GM13976 (cell line): Measurements from ENCODE around the gene SPSB3.

Experiments used
- DNase-seq: peaks from one replicate; pipeline ENCODE4 v3.0.0; 2012; ENCODE audit warnings: low spot score
- CTCF ChIP-seq: IDR thresholded peaks from 2 replicates; pipeline ENCODE4 v1.5.1; 2012; ENCODE audit warnings: borderline replicate concordance, mild to moderate bottlenecking; ENCODE audit not compliant: insufficient read depth; ENCODE audit errors: extremely low read depth, missing control alignments, control extremely low read depth
- in situ Hi-C: fragments of 300-500 bp; cut with MboI; formaldehyde crosslinking; loops from one replicate; pipeline ENCODE4 v1.12.0; 2022; ENCODE audit warnings: low sequenced_read_pairs, mixed read lengths, inconsistent platforms; ENCODE audit not compliant: unreplicated experiment

The SPSB3 gene

GRCh38 chr16:1792836-1793577, 10.6 kb upstream of the SPSB3 start:
- TF ChIP-seq CTCF: no peak
- no peak for DNase-seq
- in situ Hi-C loops: no loop called here

GRCh38 chr16:1791943-1792812, 9.8 kb upstream of the SPSB3 start:
- no peak for TF ChIP-seq CTCF
- in situ Hi-C loops: no loop called here
- DNase-seq: no peak

- in situ Hi-C loops: no loop called here
- no peak for TF ChIP-seq CTCF
- DNase-seq: no peak
Measured at GRCh38 chr16:1791256-1791942, 9.0 kb upstream of the SPSB3 start.

GRCh38 chr16:1790611-1791255, 8.4 kb upstream of the SPSB3 start:
- no peak for DNase-seq
- in situ Hi-C loops: no loop called here
- TF ChIP-seq CTCF: no peak

GRCh38 chr16:1790261-1790610, 7.9 kb upstream of the SPSB3 start:
- no peak for TF ChIP-seq CTCF
- in situ Hi-C loops: no loop called here
- DNase-seq: no peak

GRCh38 chr16:1789643-1790045, 7.3 kb upstream of the SPSB3 start:
- no peak for TF ChIP-seq CTCF
- no peak for DNase-seq
- in situ Hi-C loops: no loop called here
